HG02759 (cell line): ENCODE measurements around the gene SGCD.

Source experiments
- ATAC-seq: cut with Tn5 transposase; IDR thresholded peaks from one replicate; pipeline ENCODE4 v1.9.1; 2021; ENCODE audit warnings: mild to moderate bottlenecking, moderate library complexity; ENCODE audit not compliant: unreplicated experiment

Gene SGCD

DNA sequence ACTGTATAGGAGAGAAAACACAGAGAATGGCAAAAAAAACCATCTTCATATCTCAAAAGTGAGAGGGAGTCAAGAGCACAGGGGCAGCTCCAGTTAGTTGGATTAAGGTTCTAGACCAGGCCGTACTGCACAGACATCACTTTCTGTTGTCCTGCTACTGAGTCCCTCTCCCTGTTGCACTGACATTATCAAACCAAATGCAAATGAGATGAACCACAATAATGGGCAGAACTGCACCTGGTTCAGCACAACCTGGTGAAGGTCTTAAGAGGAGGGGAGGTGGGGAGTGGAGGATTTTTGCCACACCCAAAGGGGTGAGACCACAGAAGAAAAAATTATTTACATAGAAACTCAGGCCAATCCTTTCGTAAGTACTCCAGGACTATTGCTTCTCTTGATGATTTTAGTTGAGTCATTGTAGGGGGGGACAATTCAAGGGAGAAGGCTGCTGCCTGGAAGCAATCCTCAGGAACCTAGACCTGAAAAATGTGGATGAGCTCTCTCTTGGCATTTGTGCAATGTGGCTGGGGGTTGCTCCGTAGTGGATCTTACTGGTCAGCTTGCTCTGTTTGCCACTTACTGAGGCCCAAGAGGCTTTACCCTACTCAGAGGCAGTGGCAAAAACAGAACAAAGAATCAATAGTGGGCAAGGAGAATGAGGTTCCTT lies 428.6 kb downstream of the SGCD start:
- ATAC-seq, result no peak

GRCh38 chr5:156758011-156758791 lies 431.2 kb downstream of the SGCD start:
- no peak for ATAC-seq

DNA sequence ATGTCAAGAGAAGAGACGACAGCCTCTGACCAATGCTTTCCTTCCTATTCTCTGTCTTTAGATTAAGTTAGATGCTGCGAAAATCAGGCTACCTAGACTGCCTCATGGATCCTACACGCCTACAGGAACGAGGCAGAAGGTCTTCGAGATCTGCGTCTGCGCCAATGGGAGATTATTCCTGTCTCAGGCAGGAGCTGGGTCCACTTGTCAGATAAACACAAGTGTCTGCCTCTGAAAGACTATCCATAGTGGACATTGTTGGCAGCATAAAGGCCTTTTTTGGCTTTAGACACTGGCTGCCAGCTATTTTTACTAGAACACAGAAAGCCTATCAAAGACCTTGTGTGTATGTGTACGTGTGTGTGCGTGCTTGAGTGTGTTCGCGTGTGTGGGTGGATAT lies 432.2 kb downstream of the SGCD start:
- no peak for ATAC-seq

DNA sequence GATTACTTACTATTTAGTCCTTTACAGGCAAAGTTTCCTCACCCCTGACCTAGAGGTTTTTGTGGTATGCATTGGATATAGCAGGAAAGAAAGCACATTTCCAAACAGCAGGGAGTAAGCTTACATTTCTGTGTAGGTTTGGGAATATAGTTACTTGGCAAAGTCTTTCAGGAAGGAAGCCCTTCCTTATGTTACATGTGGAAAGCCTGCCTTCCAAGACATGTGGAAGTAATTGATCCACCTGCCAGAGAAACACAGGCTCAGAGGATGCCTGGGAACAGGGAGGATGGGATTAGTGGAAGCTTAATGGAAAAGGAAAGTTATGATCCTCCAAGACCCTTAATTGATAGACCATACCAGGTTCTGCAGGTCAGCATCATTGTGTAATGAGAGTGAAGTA lies 435.8 kb downstream of the SGCD start:
- no peak for ATAC-seq

- no peak for ATAC-seq
Measured at GRCh38 chr5:156764176-156764971, 437.4 kb downstream of the SGCD start.

DNA sequence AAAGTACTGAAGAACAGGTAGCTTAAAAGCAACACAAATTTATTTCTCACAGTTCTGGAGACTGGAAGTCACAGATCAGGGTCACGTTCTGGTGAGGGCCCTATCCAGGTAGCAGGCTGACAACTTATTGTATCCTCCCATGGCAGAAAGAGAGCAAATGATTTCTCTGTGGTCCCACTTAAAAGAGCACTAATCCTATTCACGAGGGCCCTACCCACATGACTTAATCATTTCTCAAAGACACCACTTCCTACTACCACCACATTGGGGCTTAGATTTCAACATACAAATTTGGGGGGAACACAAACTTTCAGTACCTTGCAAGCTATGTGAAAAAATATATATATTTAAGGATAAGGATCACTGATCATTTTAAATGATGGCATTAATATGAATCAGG lies 447.3 kb downstream of the SGCD start:
- no peak for ATAC-seq

GRCh38 chr5:156778139-156778706 lies 451.3 kb downstream of the SGCD start:
- no peak for ATAC-seq

GRCh38 chr5:156778752-156779151 lies 451.8 kb downstream of the SGCD start:
- no peak for ATAC-seq

- ATAC-seq, result no peak
Measured at GRCh38 chr5:156779436-156779835, 452.5 kb downstream of the SGCD start.

- no peak for ATAC-seq
Measured at GRCh38 chr5:156783092-156783491, 456.1 kb downstream of the SGCD start.

GRCh38 chr5:156794687-156795086 lies 467.7 kb downstream of the SGCD start:
- no peak for ATAC-seq

GRCh38 chr5:156798201-156798600 lies 471.2 kb downstream of the SGCD start:
- ATAC-seq, result no peak

DNA sequence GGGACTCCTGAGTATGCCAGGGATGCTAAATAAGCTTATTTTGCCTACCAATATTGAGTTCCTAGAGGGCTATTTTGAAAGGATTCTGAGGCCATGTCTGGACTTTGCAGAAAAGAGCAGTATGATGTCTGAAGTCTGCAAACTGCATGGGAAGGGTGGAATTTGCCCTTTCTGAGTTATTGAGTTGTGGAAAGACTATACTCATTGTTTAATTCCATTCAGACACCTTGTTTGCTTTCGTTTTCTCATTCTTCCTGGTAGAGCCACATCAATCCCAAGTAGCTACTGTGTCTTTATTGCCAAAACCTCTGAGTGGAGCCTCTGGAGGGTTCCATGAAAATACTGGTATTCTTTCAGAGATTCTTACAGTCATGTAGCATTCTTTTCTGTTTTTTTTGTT lies 472.2 kb downstream of the SGCD start:
- ATAC-seq, result no peak

DNA sequence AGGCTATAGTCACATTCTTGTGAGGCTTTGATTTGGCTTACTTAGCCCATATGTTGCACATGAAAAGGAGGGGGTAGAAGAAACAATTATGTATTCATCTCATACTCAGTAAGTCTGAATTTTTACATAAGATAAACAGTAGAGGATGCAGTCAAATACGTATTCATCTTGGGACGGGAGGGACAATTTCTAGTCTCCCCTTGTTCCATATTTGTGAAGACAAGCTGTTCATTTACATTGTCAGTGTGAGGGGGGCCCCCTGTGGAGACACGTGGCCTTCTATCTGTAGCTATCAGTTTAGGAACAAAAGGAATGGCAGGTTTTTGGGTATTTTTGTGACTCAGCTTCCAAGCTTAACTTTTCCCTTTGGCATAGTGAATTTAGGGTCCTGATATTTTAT lies 474.0 kb downstream of the SGCD start:
- ATAC-seq, result no peak

DNA sequence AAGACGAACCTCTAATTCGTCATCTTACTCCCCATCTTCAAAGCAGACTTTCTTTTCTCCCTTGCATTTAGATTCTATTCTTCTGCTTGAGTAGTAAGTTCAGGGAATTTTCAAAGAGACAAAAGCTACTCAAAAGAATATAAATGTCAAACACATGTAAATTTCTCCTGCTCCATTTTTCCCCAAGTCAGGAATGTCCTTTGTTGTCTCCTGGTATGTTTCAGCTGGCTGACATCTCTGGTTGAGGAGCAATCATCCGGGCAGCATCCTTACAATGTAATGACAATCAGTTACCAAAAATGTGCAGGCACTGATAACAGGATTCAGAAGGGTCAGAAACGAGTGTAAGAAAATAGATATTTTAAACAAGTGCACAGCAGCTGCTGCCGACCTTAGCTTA lies 475.5 kb downstream of the SGCD start:
- no peak for ATAC-seq

GRCh38 chr5:156803404-156803803 lies 476.4 kb downstream of the SGCD start:
- ATAC-seq, result no peak

DNA sequence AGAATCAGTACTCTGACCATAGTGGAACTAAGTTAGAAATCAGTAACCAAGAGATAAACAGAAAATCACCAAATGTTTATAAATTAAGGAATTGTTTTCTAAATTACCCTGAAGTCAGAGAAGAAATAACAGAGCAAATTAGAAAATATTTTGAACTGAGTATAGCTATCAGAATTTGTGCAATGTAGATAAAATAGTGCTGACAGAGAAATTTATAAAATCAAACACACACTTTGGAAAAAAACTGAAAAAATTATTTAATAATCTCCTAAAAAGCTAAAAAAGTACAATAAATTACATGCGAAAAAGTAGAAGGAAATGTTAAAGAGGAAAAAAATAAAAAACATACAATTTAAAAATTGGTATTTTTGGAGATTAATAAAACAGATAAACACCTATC lies 486.0 kb downstream of the SGCD start:
- no peak for ATAC-seq

GRCh38 chr5:156815988-156816599 lies 489.1 kb downstream of the SGCD start:
- ATAC-seq, result peak; percentile 76
